HG02610 (cell line): ENCODE results near the gene BEND7.

Source experiments
- ATAC-seq: cut with Tn5 transposase; IDR thresholded peaks from one replicate; pipeline ENCODE4 v1.9.1; 2021; ENCODE audit warnings: mild to moderate bottlenecking, moderate library complexity; ENCODE audit not compliant: unreplicated experiment

The BEND7 gene

GRCh38 chr10:13393640-13394039, 135.2 kb downstream of the BEND7 start:
- ATAC-seq: no peak

- ATAC-seq: no peak
Measured at GRCh38 chr10:13392701-13393100, 136.1 kb downstream of the BEND7 start.
